WI38 (cell line): ENCODE data around the gene BTBD3.

ENCODE experiments used
- H3K4me3 ChIP-seq: 2 replicates; pipeline ENCODE4 v1.5.1; 2011; ENCODE audit warnings: low read depth, mild to moderate bottlenecking, control low read depth, low read length
- CTCF ChIP-seq: IDR thresholded peaks from 2 replicates; pipeline ENCODE4 v1.5.1; 2012; ENCODE audit warnings: low read depth, mild to moderate bottlenecking, control low read depth, low read length

BTBD3 gene

GRCh38 chr20:11943778-11944177 is 26.1 kb downstream of the BTBD3 start:
- no peak for TF ChIP-seq CTCF
- no peak overlapping the region for H3K4me3 ChIP-seq

- no peak for TF ChIP-seq CTCF
These were observed 31.1 kb downstream of the BTBD3 start for GRCh38 chr20:11948806-11949205.

GRCh38 chr20:11949711-11950110 is 32.0 kb downstream of the BTBD3 start:
- no peak overlapping the region for H3K4me3 ChIP-seq
- no peak for TF ChIP-seq CTCF

More at GRCh38 chr20:11948806-11949205, 31.1 kb downstream of the BTBD3 start:
- H3K4me3 ChIP-seq: no peak overlapping the region

- no peak for TF ChIP-seq CTCF
- no peak overlapping the region for H3K4me3 ChIP-seq
These were observed 34.0 kb downstream of the BTBD3 start for GRCh38 chr20:11951696-11952095.

- TF ChIP-seq CTCF: no peak
These were observed 34.9 kb downstream of the BTBD3 start for GRCh38 chr20:11952639-11953038.

GRCh38 chr20:11957911-11958310 is 40.2 kb downstream of the BTBD3 start:
- H3K4me3 ChIP-seq: no peak overlapping the region
- no peak for TF ChIP-seq CTCF

More at GRCh38 chr20:11952639-11953038, 34.9 kb downstream of the BTBD3 start:
- no peak overlapping the region for H3K4me3 ChIP-seq

- H3K4me3 ChIP-seq: no peak overlapping the region
- no peak for TF ChIP-seq CTCF
These were observed 41.2 kb downstream of the BTBD3 start for GRCh38 chr20:11958855-11959254.
